ENCODE results near the gene CLEC11A.

The CLEC11A gene

GRCh38 chr19:50712833-50713232, 10.3 kb upstream of the CLEC11A start:
- H3K4me3 ChIP-seq (ENCODE audit: low read depth, low read length), result no peak overlapping the region
- TF ChIP-seq CTCF (IDR thresholded peaks at IDR 0.05; ENCODE audit: borderline replicate concordance, insufficient read depth, low read depth, low read length), result no peak

GRCh38 chr19:50713556-50714236, 9.5 kb upstream of the CLEC11A start:
- H3K4me3 ChIP-seq (ENCODE audit: low read depth, low read length), result no peak overlapping the region
- TF ChIP-seq CTCF (IDR thresholded peaks at IDR 0.05; ENCODE audit: borderline replicate concordance, insufficient read depth, low read depth, low read length), result no peak

GRCh38 chr19:50716178-50717025, 6.8 kb upstream of the CLEC11A start:
- TF ChIP-seq CTCF (IDR thresholded peaks at IDR 0.05; ENCODE audit: borderline replicate concordance, insufficient read depth, low read depth, low read length), result no peak
- H3K4me3 ChIP-seq (ENCODE audit: low read depth, low read length), result no peak overlapping the region

GRCh38 chr19:50717026-50717723, 6.0 kb upstream of the CLEC11A start:
- TF ChIP-seq CTCF (IDR thresholded peaks at IDR 0.05; ENCODE audit: borderline replicate concordance, insufficient read depth, low read depth, low read length), result no peak
- no peak overlapping the region for H3K4me3 ChIP-seq (ENCODE audit: low read depth, low read length)

GRCh38 chr19:50717891-50718254, 5.3 kb upstream of the CLEC11A start:
- TF ChIP-seq CTCF (IDR thresholded peaks at IDR 0.05; ENCODE audit: borderline replicate concordance, insufficient read depth, low read depth, low read length), result no peak
- no peak overlapping the region for H3K4me3 ChIP-seq (ENCODE audit: low read depth, low read length)

- no peak for TF ChIP-seq CTCF (IDR thresholded peaks at IDR 0.05; ENCODE audit: borderline replicate concordance, insufficient read depth, low read depth, low read length)
- no peak overlapping the region for H3K4me3 ChIP-seq (ENCODE audit: low read depth, low read length)
These were observed 4.7 kb upstream of the CLEC11A start for GRCh38 chr19:50718255-50719118.
